Neural cell (in vitro differentiated cells): ENCODE measurements around the gene GATAD2A. TPM values are rescaled to one million over a fixed set of nuclear protein-coding genes. Genes with fewer than 3 reads are reported as not detected.

Source experiments
- H2AFZ ChIP-seq: fragments of 200-600, 300-800 bp; sonication (generic), shearing (Covaris generic); 2 replicates; pipeline ENCODE4 v1.6.0; 2014; ENCODE audit warnings: low read depth, mild to moderate bottlenecking, antibody characterized with exemption, low read length, moderate library complexity
- H3F3A ChIP-seq: fragments of 200-600 bp; shearing (Covaris generic); 2 replicates; pipeline ENCODE4 v1.6.1; 2016; ENCODE audit warnings: mild to moderate bottlenecking, moderate library complexity, mixed read lengths, antibody characterized with exemption, low read length; ENCODE audit not compliant: insufficient read depth, poor library complexity, severe bottlenecking
- H3K27ac ChIP-seq: fragments of 200-600, 300-800 bp; sonication (generic), shearing (Covaris generic); 2 replicates; pipeline ENCODE4 v1.5.1; 2014; ENCODE audit warnings: mild to moderate bottlenecking, low read length, moderate library complexity
- H3K27me3 ChIP-seq: fragments of 300-800, 200-600 bp; sonication (generic), shearing (Covaris generic); 2 replicates; pipeline ENCODE4 v1.6.0; 2014; ENCODE audit warnings: mild to moderate bottlenecking, low read depth, low read length, moderate library complexity; ENCODE audit not compliant: insufficient read depth
- H3K36me3 ChIP-seq: fragments of 300-800, 200-600 bp; sonication (generic), shearing (Covaris generic); 2 replicates; pipeline ENCODE4 v1.5.1; 2014; ENCODE audit warnings: mild to moderate bottlenecking, antibody characterized with exemption, low read length, moderate library complexity; ENCODE audit not compliant: insufficient read depth
- H3K4me2 ChIP-seq: fragments of 300-800, 200-600 bp; sonication (generic), shearing (Covaris generic); 2 replicates; pipeline ENCODE4 v1.6.0; 2014; ENCODE audit warnings: mild to moderate bottlenecking, low read length
- H3K4me3 ChIP-seq: fragments of 300-800, 200-600 bp; sonication (generic), shearing (Covaris generic); 2 replicates; pipeline ENCODE4 v1.5.1; 2014; ENCODE audit warnings: mild to moderate bottlenecking, low read length, moderate library complexity
- H3K79me2 ChIP-seq: fragments of 200-600 bp; shearing (Covaris generic); replicated peaks from 2 replicates; pipeline ENCODE4 v1.6.0; 2014; ENCODE audit warnings: mild to moderate bottlenecking, low read length, moderate library complexity; ENCODE audit not compliant: insufficient read depth
- H3K9ac ChIP-seq: fragments of 300-800, 200-600 bp; sonication (generic), shearing (Covaris generic); 2 replicates; pipeline ENCODE4 v1.6.1; 2016; ENCODE audit warnings: mild to moderate bottlenecking, low read length, mixed read lengths
- H3K9me2 ChIP-seq: fragments of 200-600 bp; shearing (Covaris generic); 2 replicates; pipeline ENCODE4 v1.6.1; 2016; ENCODE audit warnings: mild to moderate bottlenecking, low read length, mixed read lengths; ENCODE audit not compliant: insufficient read depth
- H3K9me3 ChIP-seq: fragments of 200-600, 300-800 bp; sonication (generic), shearing (Covaris generic); 2 replicates; pipeline ENCODE4 v1.6.1; 2016; ENCODE audit warnings: mild to moderate bottlenecking, mixed run types, low read length, moderate library complexity, mixed read lengths
- H4K20me1 ChIP-seq: fragments of 200-600 bp; shearing (Covaris generic); 2 replicates; pipeline ENCODE4 v1.6.1; 2016; ENCODE audit warnings: mild to moderate bottlenecking, mixed run types; ENCODE audit not compliant: insufficient read depth
- EP300 ChIP-seq: fragments of 450-650 bp; conservative IDR thresholded peaks from 2 replicates; pipeline ENCODE4 v1.6.1; 2014; ENCODE audit warnings: antibody characterized with exemption, mild to moderate bottlenecking, moderate library complexity; ENCODE audit not compliant: poor library complexity, severe bottlenecking
- EZH2 ChIP-seq: fragments of 200-600, 300-800 bp; shearing (Covaris generic), sonication (generic); IDR thresholded peaks from 2 replicates; pipeline ENCODE4 v1.6.1; 2014; ENCODE audit warnings: antibody characterized with exemption, low read length, borderline replicate concordance, mild to moderate bottlenecking; ENCODE audit not compliant: insufficient read depth, poor library complexity, severe bottlenecking
- MXI1 ChIP-seq: fragments of 450-650 bp; conservative IDR thresholded peaks from 2 replicates; pipeline ENCODE4 v1.6.1; 2014; ENCODE audit warnings: antibody characterized with exemption, mild to moderate bottlenecking; ENCODE audit not compliant: poor library complexity, severe bottlenecking
- POLR2AphosphoS5 ChIP-seq: IDR thresholded peaks from 2 replicates; pipeline ENCODE4 v1.6.1; 2012
- SMC3 ChIP-seq: fragments of 450-650 bp; conservative IDR thresholded peaks from 2 replicates; pipeline ENCODE4 v1.6.1; 2014; ENCODE audit warnings: antibody characterized with exemption, mild to moderate bottlenecking, moderate library complexity; ENCODE audit not compliant: poor library complexity
- TAF1 ChIP-seq: IDR thresholded peaks from 2 replicates; pipeline ENCODE4 v1.6.1; 2012; ENCODE audit warnings: low read depth
- polyA plus RNA-seq: library from polyadenylated mRNA; depleted of rRNA; stranded (reverse); fragments of >200 nt; gene quantifications from 2 replicates; pipeline ENCODE4 v1.2.3, GENCODE V29; 2014
- TF ChIP-seq, protein P1 (sequence below): IDR thresholded peaks from 2 replicates; pipeline ENCODE4 v1.6.1; 2012; ENCODE audit warnings: borderline replicate concordance
- TF ChIP-seq, protein P2 (sequence below): fragments of 450-650 bp; IDR thresholded peaks from 2 replicates; pipeline ENCODE4 v1.5.1; 2014; ENCODE audit warnings: antibody characterized with exemption, mild to moderate bottlenecking, moderate library complexity; ENCODE audit not compliant: poor library complexity, severe bottlenecking

Gene GATAD2A
- polyA plus RNA-seq, 1 donor from 2014 or later, result 13.9 TPM

DNA sequence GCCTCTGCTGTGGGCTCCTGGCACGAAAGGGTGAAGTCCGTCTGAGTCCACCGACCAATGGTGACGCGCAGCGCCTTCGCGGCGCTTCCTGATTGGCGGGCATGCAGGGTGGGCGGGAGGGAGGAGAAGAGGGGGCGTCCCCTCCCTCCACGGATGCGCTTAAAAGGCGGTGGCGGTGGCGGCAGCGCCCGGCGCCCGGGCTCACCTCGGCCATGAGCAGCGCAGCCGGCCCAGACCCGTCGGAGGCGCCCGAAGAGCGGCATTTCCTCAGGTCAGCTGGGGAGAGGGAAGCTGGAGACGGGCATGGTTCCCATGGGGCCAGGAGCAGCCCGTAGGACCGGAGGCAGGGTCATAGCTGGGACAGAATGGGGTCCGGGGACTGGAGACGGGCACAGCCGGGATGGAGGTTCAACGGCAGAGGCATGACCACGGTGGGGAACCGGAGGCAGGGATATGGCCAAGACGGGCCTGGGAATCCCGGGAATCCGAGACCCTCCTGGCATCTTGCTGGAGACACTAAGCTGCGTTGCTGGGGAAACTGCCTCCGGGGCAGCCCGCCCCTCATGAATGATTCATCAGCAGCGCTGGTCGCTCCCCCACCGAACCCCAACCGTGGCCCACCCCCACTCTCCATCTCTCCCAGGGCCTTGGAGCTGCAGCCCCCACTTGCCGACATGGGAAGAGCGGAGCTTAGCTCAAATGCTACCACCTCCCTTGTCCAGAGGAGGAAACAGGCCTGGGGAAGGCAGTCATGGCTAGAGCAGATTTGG lies 123.4 kb downstream of the GATAD2A start, which contains the start of gene YJEFN3:
YJEFN3 (plus strand) TSS at position 191 of the 770 bp plus-strand sequence; CDS start at position 213, 22 bp downstream.
- no peaks in the 10 kb centered on the region for H3K36me3 ChIP-seq
- H3K4me2 ChIP-seq, result no peak within 1 kb of the TSS
- no peak for TF ChIP-seq POLR2AphosphoS5
- TF ChIP-seq TAF1, result no peak
- no peak for TF ChIP-seq SMC3
- TF ChIP-seq EZH2, result no peak
- TF ChIP-seq, protein P1, sequence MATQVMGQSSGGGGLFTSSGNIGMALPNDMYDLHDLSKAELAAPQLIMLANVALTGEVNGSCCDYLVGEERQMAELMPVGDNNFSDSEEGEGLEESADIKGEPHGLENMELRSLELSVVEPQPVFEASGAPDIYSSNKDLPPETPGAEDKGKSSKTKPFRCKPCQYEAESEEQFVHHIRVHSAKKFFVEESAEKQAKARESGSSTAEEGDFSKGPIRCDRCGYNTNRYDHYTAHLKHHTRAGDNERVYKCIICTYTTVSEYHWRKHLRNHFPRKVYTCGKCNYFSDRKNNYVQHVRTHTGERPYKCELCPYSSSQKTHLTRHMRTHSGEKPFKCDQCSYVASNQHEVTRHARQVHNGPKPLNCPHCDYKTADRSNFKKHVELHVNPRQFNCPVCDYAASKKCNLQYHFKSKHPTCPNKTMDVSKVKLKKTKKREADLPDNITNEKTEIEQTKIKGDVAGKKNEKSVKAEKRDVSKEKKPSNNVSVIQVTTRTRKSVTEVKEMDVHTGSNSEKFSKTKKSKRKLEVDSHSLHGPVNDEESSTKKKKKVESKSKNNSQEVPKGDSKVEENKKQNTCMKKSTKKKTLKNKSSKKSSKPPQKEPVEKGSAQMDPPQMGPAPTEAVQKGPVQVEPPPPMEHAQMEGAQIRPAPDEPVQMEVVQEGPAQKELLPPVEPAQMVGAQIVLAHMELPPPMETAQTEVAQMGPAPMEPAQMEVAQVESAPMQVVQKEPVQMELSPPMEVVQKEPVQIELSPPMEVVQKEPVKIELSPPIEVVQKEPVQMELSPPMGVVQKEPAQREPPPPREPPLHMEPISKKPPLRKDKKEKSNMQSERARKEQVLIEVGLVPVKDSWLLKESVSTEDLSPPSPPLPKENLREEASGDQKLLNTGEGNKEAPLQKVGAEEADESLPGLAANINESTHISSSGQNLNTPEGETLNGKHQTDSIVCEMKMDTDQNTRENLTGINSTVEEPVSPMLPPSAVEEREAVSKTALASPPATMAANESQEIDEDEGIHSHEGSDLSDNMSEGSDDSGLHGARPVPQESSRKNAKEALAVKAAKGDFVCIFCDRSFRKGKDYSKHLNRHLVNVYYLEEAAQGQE, result no peak
- no peak for TF ChIP-seq EP300
- TF ChIP-seq, protein P2, sequence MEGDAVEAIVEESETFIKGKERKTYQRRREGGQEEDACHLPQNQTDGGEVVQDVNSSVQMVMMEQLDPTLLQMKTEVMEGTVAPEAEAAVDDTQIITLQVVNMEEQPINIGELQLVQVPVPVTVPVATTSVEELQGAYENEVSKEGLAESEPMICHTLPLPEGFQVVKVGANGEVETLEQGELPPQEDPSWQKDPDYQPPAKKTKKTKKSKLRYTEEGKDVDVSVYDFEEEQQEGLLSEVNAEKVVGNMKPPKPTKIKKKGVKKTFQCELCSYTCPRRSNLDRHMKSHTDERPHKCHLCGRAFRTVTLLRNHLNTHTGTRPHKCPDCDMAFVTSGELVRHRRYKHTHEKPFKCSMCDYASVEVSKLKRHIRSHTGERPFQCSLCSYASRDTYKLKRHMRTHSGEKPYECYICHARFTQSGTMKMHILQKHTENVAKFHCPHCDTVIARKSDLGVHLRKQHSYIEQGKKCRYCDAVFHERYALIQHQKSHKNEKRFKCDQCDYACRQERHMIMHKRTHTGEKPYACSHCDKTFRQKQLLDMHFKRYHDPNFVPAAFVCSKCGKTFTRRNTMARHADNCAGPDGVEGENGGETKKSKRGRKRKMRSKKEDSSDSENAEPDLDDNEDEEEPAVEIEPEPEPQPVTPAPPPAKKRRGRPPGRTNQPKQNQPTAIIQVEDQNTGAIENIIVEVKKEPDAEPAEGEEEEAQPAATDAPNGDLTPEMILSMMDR, result no peak
- no peak within 1 kb of the TSS for H2AFZ ChIP-seq
- H3K9ac ChIP-seq, result no peak within 1 kb of the TSS
- no peaks in the 10 kb centered on the region for H3K9me3 ChIP-seq
- no peaks in the 10 kb centered on the region for H4K20me1 ChIP-seq
- no peaks in the 10 kb centered on the region for H3K27me3 ChIP-seq
- H3K79me2 ChIP-seq, result no peaks in the 10 kb centered on the region
- H3K4me3 ChIP-seq, result peak within 1 kb of the TSS; percentile 48
- no peak within 1 kb of the TSS for H3K27ac ChIP-seq
- no peaks in the 10 kb centered on the region for H3F3A ChIP-seq
- no peaks in the 10 kb centered on the region for H3K9me2 ChIP-seq

DNA sequence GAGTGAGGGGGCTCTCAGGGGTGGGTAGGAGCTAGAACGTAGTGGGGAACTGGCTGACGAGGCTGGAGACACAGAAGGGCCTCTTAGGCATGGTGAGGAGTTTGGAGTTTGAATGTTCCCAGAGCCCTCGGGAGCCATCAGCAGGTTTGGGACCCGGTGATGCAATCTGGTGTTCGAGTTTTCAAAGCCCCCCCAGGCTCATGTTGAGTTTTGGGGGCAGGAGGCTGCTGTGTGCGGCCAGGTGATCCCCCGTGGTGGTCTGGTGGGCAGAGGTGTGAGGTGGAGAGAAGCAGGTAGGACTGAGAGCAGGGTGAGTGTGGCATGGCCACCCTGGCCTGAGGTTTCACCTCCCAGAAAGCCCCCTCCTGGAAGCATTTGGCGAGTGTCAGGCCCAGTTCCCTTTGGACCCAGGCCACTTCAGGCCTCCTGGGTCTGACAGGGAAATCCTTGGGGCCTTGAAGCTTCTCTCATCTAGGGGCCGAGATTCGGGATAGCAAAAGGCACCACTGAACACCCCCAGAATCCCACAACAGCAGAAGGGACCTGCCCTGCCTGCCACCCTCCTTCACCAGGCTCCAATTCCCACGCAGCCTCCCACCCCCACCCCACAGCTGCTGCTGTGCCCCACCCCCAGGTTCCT lies 124.4 kb downstream of the GATAD2A start:
- Histone ChIP-seq H3K4me2 (no peak overlapping the region), H3F3A (no peaks in the 10 kb centered on the region), H3K79me2 (no peaks in the 10 kb centered on the region), H3K9me2 (no peaks in the 10 kb centered on the region), H3K4me3 (no peak overlapping the region), H3K9ac (no peak overlapping the region), H2AFZ (no peak overlapping the region), H3K27ac (no peak overlapping the region), H3K36me3 (no peaks in the 10 kb centered on the region), H3K9me3 (no peaks in the 10 kb centered on the region), H3K27me3 (no peaks in the 10 kb centered on the region), H4K20me1 (no peaks in the 10 kb centered on the region)
- TF ChIP-seq POLR2AphosphoS5 (no peak), EP300 (no peak), MXI1 (no peak)
